Measurements from ENCODE around the gene ELMO1.

DNA sequence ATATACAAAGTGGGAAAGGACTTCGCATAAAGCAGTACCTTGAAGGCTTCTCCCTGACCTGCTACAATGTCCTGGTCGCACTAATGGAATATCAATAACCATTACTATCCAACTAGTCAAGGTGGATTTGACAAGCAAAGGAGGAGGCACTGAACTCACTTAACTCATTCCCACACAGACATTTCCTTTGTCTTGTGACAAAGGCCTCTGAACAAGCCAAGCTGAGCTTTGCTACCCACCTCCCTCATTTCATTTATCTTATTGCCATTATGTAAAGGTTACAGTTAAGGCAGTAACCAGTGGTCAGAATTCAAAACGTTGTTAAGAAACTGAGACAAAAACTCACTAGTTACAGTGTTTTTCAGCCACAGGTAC, 7.3 kb downstream of the ELMO1 start:
- no peak for TF ChIP-seq CTCF (IDR thresholded peaks at IDR 0.05)
- TF ChIP-seq POLR2A (IDR thresholded peaks at IDR 0.05): no peak

All from heart left ventricle (tissue), 13 donors.